BJ (cell line): ENCODE results near the gene KCNN3. TPM values are rescaled to one million over a fixed set of nuclear protein-coding genes. Genes with fewer than 3 reads are reported as not detected.

Source experiments
- CTCF ChIA-PET: fragments of 350-600 bp; formaldehyde crosslinking; extraction: SDS; loops from one replicate; lab custom pipeline; 2021; ENCODE audit warnings: antibody characterized with exemption, inconsistent platforms; lab: Yijun Ruan, JAX
- POLR2A ChIA-PET: fragments of 300-600 bp; sonication (Branson Sonifier 250); formaldehyde crosslinking; extraction: SDS; loops from one replicate; lab custom pipeline; 2021; ENCODE audit warnings: antibody characterized with exemption; lab: Charles Lee
- DNase-seq: peaks from one replicate; pipeline ENCODE4 v3.0.0-alpha.2; 2011; ENCODE audit warnings: low read depth
- H3K27me3 ChIP-seq: 2 replicates; pipeline ENCODE4 v1.6.0; 2011; ENCODE audit warnings: low read length; ENCODE audit not compliant: control insufficient read depth, insufficient read depth
- H3K36me3 ChIP-seq: 2 replicates; pipeline ENCODE4 v1.5.1; 2011; ENCODE audit warnings: low read length; ENCODE audit not compliant: control insufficient read depth, insufficient read depth
- H3K4me3 ChIP-seq: 2 replicates; pipeline ENCODE4 v1.5.1; 2011; ENCODE audit warnings: low read depth, mild to moderate bottlenecking, control low read depth, low read length
- CTCF ChIP-seq: IDR thresholded peaks from 2 replicates; pipeline ENCODE4 v1.5.1; 2011; ENCODE audit warnings: low read depth, mild to moderate bottlenecking, control low read depth, inconsistent platforms, low read length, moderate library complexity; ENCODE audit not compliant: insufficient read depth
- polyA plus RNA-seq: library from polyadenylated mRNA; depleted of rRNA; stranded (reverse); fragments of >200 nt; gene quantifications from 2 replicates; pipeline ENCODE4 v1.2.3, GENCODE V29; 2011

KCNN3 gene
- polyA plus RNA-seq, 1 experiment: not detected

DNA sequence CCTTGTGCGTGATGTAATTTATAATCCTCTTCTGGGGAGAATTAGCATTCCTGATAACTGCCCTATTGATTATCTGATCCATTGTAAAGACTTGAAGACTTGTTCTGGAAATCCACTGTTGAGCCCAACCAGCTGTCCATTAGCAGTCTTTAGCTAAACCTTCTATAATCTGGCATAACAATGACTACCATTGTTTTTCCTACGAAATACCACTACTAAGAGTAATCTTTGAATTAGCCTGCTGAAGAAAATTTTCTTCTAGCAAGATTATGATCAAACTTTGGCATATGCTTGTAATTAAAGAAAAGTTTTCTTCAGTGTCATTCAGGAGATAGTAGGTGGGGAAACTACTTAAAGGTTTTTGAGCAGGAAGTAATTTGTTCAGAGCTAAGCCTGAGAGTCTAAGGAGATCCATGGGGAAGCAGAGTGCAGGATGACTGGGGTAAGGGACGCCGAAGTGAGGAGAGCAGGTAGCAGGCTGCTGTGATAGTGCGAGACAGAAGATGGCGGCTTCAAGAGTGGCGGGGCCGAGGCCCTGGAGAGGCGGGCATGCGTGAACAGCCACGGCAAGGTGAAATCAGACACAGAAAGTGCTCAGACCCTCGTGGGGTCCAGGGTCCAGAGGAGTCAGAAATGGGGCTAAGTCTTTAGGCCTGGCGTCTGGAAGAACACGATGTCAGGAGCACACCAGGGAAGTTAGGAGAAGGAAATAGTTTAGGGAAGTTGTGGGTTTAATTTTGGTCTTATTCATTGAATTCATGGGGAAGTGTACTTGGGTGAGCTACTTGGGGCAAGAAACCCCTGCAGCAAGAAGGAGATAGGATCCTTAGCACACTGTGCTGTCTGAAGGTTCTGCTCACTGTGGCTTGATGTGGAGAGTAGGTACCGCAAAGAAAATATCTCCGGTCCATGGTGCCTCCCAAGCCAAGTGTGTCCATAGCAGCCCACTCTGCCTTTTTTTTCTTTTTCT, 149.5 kb downstream of the KCNN3 start:
- no peak overlapping the region for H3K4me3 ChIP-seq

GRCh38 chr1:154719586-154720327, 150.3 kb downstream of the KCNN3 start:
- CTCF ChIA-PET: no interaction called here
- no peak for DNase-seq
- POLR2A ChIA-PET: interaction anchor here (0.6 kb wide), 1 partner anchor 64 kb away, joined by 4 read pairs; no protein-coding TSS in a partner anchor
- Histone ChIP-seq H3K27me3 (peaks cover 11% of the 10 kb centered on the region), H3K4me3 (no peak overlapping the region), H3K36me3 (no peaks in the 10 kb centered on the region)
- TF ChIP-seq CTCF: no peak

More for the DNA sequence above, 149.5 kb downstream of the KCNN3 start:
- DNase-seq: no peak
- no peaks in the 10 kb centered on the region for H3K36me3 ChIP-seq
- ChIA-PET POLR2A (interaction anchor here (0.6 kb wide), 1 partner anchor 65 kb away, joined by 4 read pairs; no protein-coding TSS in a partner anchor), CTCF (no interaction called here)
- no peak for TF ChIP-seq CTCF
- peaks cover 11% of the 10 kb centered on the region for H3K27me3 ChIP-seq

DNA sequence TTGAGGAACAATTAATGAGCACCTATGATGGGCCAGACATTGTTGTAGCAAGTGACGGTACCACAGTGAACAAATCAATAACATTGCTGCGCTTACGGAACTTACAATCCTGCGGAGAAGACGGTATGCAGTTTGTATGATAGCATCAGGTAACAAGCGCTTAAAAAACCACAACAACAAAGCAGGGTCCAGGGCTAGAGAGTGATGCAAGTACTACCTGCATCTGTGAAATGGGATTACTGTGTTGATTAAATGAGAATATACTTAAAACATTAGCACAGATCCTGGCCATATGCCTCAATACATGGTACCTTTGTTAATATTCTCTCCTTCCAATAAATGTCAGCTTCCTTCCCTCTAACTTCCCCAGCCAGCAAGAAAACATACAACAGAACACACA, 151.5 kb downstream of the KCNN3 start:
- peaks cover 11% of the 10 kb centered on the region for H3K27me3 ChIP-seq
- no peak for TF ChIP-seq CTCF
- POLR2A ChIA-PET: no interaction called here
- H3K4me3 ChIP-seq: no peak overlapping the region
- CTCF ChIA-PET: no interaction called here
- H3K36me3 ChIP-seq: no peaks in the 10 kb centered on the region
- DNase-seq: no peak

DNA sequence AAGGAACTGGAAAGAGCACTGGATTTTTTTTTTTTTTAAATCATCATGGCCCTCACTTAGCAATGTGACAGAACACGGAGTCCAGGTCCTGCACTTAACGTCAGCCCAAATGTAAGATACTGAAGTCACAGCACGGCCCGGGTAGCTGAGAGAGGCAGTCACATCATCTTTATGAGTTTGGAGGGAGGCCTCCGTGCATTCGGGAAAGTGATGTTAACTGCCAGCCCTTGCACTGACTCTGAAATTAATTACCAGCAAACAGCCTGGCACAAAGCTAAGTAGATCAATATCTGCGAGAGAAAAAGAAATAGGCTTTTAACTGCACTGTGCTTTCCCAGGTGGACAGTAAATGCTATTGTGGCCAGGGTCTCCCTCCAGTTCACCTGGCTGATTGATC, 152.6 kb downstream of the KCNN3 start:
- POLR2A ChIA-PET: no interaction called here

More for the DNA sequence above, 152.6 kb downstream of the KCNN3 start:
- CTCF ChIA-PET: no interaction called here
- no peak for DNase-seq
- H3K27me3 ChIP-seq: peaks cover 10% of the 10 kb centered on the region
- no peak overlapping the region for H3K4me3 ChIP-seq
- no peak for TF ChIP-seq CTCF
- H3K36me3 ChIP-seq: no peaks in the 10 kb centered on the region
